CD14-positive monocyte (primary cell): Measurements from ENCODE around the gene TMEM18. TPM values are rescaled to one million over a fixed set of nuclear protein-coding genes. Genes with fewer than 3 reads are reported as not detected.

ENCODE experiments used
- DNase-seq, 3 donors: peaks; one replicate each; pipeline ENCODE4 v3.0.0-alpha.2; 2011 to 2022
- H2AFZ ChIP-seq: 2 replicates; pipeline ENCODE4 v1.6.0; 2012; ENCODE audit warnings: mild to moderate bottlenecking, low read depth, low read length, inconsistent platforms; ENCODE audit not compliant: insufficient read depth, poor library complexity, severe bottlenecking
- H3K27ac ChIP-seq, 2 donors: 1 replicate in 1 of 2; 2 replicates in 1 of 2; pipeline ENCODE4 v1.5.1; 2012 to 2013; ENCODE audit warnings: low read length in 2 of 2, control low read depth in 1 of 2, inconsistent platforms in 1 of 2, low read depth in 1 of 2, mild to moderate bottlenecking in 1 of 2
- H3K27me3 ChIP-seq, 2 donors: one replicate each; pipeline versions ENCODE4 v1.6.0 to v1.6.1; 2011 to 2013; ENCODE audit warnings: low read length in 2 of 2; ENCODE audit not compliant: control insufficient read depth in 2 of 2, insufficient read depth in 2 of 2
- H3K36me3 ChIP-seq, 2 donors: replicated peaks in 1 of 2; 1 replicate in 1 of 2; 2 replicates in 1 of 2; pipeline versions ENCODE4 v1.5.1 to v1.6.1; 2012 to 2013; ENCODE audit warnings: low read length in 2 of 2, control low read depth in 1 of 2, inconsistent platforms in 1 of 2, mild to moderate bottlenecking in 1 of 2; ENCODE audit not compliant: insufficient read depth in 2 of 2, control insufficient read depth in 1 of 2
- H3K4me1 ChIP-seq, 2 donors: 1 replicate in 1 of 2; 2 replicates in 1 of 2; pipeline versions ENCODE4 v1.5.1 to v1.6.1; 2012 to 2013; ENCODE audit warnings: low read length in 2 of 2, control low read depth in 1 of 2, inconsistent platforms in 1 of 2, mild to moderate bottlenecking in 1 of 2, moderate library complexity in 1 of 2; ENCODE audit not compliant: insufficient read depth in 2 of 2, control insufficient read depth in 1 of 2
- H3K4me2 ChIP-seq: replicated peaks from 2 replicates; pipeline ENCODE3; 2012; ENCODE audit warnings: low read length, moderate library complexity, mild to moderate bottlenecking; ENCODE audit not compliant: poor library complexity, severe bottlenecking; ENCODE audit errors: extremely low read depth
- H3K4me3 ChIP-seq, 3 experiments: fragments of 200-600 bp in 1 of 3; sonication (generic) in 1 of 3; replicated peaks in 1 of 3; 1 replicate in 2 of 3; 2 replicates in 1 of 3; pipeline ENCODE4 v1.5.1; 2011 to 2013; ENCODE audit warnings: low read length in 3 of 3, mild to moderate bottlenecking in 3 of 3, control low read depth in 2 of 3, low read depth in 2 of 3, inconsistent platforms in 1 of 3, moderate library complexity in 1 of 3
- H3K79me2 ChIP-seq: 2 replicates; pipeline ENCODE4 v1.6.0; 2012; ENCODE audit warnings: mild to moderate bottlenecking, control low read depth, inconsistent platforms, low read length, moderate library complexity; ENCODE audit not compliant: insufficient read depth
- H3K9ac ChIP-seq: 2 replicates; pipeline ENCODE4 v1.6.0; 2017; ENCODE audit warnings: low read length, mild to moderate bottlenecking; ENCODE audit not compliant: insufficient read depth, poor library complexity, severe bottlenecking
- H3K9me3 ChIP-seq, 2 donors: replicated peaks in 1 of 2; 1 replicate in 1 of 2; 2 replicates in 1 of 2; pipeline versions ENCODE4 v1.5.1 to v1.6.1; 2012 to 2013; ENCODE audit warnings: low read length in 2 of 2, control low read depth in 1 of 2; ENCODE audit not compliant: control insufficient read depth in 1 of 2, insufficient read depth in 1 of 2
- H4K20me1 ChIP-seq: 2 replicates; pipeline ENCODE4 v1.6.0; 2012; ENCODE audit warnings: mild to moderate bottlenecking, low read length, control low read depth, moderate library complexity; ENCODE audit not compliant: insufficient read depth
- H3K27ac Mint-ChIP-seq, 7 donors: one replicate each; pipeline ENCODE4 v1.8.0; 2020; ENCODE audit warnings: mild to moderate bottlenecking in 7 of 7, mixed read lengths in 7 of 7, moderate library complexity in 6 of 7, inconsistent platforms in 2 of 7
- H3K27me3 Mint-ChIP-seq, 3 donors: one replicate each; pipeline ENCODE4 v1.8.0; 2021 to 2022; ENCODE audit warnings: low read depth in 3 of 3, mild to moderate bottlenecking in 3 of 3, mixed read lengths in 3 of 3, moderate library complexity in 3 of 3, inconsistent platforms in 1 of 3
- H3K36me3 Mint-ChIP-seq, 2 donors: one replicate each; pipeline ENCODE4 v1.8.0; 2020; ENCODE audit warnings: mixed read lengths in 2 of 2, inconsistent platforms in 1 of 2, mild to moderate bottlenecking in 1 of 2
- H3K4me1 Mint-ChIP-seq: one replicate; pipeline ENCODE4 v1.8.0; 2020; ENCODE audit warnings: mild to moderate bottlenecking, mixed read lengths
- H3K4me3 Mint-ChIP-seq, 2 donors: one replicate each; pipeline ENCODE4 v1.8.0; 2020; ENCODE audit warnings: mild to moderate bottlenecking in 2 of 2, mixed read lengths in 2 of 2, moderate library complexity in 1 of 2
- H3K9me3 Mint-ChIP-seq, 7 donors: one replicate each; pipeline ENCODE4 v1.8.0; 2020 to 2022; ENCODE audit warnings: mixed read lengths in 7 of 7, mild to moderate bottlenecking in 6 of 7, moderate library complexity in 6 of 7, inconsistent platforms in 2 of 7
- WGBS: methylation state at CpG from one replicate; pipeline ENCODE4 v1.1.5; 2013; ENCODE audit warnings: missing lambda C conversion rate; ENCODE audit not compliant: insufficient coverage; 5-methylcytosine and 5-hydroxymethylcytosine counted together
- intact Hi-C, 2 donors: fragments of 100-400 bp; cut with micrococcal nuclease; formaldehyde crosslinking; loops; one replicate each; pipeline versions ENCODE4 v1.15.0 to v1.15.1; 2023
- polyA plus RNA-seq, 3 donors: library from polyadenylated mRNA; depleted of rRNA in 1 of 3; unstranded in 2 of 3; stranded (reverse) in 1 of 3; fragments of 300-500 nt in 2 of 3; fragments of >200 nt in 1 of 3; fragmentation: Illumina TruSeq in 2 of 3; gene quantifications; 1 replicate in 2 of 3; 2 replicates in 1 of 3; pipeline ENCODE4 v1.2.3, GENCODE V29; 2012 to 2021
- TF ChIP-seq, protein P1 (sequence below): fragments of 200-600 bp; IDR thresholded peaks from one replicate; pipeline ENCODE4 v1.8.0; 2022; ENCODE audit warnings: antibody characterized with exemption, mild to moderate bottlenecking

The TMEM18 gene
- polyA plus RNA-seq, 3 donors = 9.3 to 23.5 (median 21.8) TPM

DNA sequence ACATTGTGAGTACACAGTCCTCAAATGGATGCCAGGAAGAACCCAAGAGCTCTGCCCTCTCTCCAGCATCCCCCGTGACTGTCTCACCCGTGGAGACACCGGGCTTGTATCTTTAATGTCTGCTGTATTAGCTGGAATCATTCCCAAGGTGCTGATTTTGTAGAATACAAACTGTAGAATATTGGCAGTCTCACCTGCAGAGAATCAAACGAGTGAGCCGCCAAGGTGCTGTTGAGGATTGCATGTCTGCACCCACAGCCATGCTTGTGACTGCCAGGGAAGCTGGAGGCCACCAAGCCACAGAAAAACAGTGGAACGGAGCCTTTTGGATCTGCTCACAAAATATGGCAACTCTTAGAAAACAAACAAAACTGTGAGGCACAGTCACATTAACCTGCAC is 37.5 kb downstream of the TMEM18 start:
- 100% methylated on average over 4 of the region's 6 CpGs for WGBS
- H3K4me1 ChIP-seq = peaks cover 5 to 12% of the 10 kb centered on the region in 2 donors
- H4K20me1 ChIP-seq = no peaks in the 10 kb centered on the region
- no peaks in the 10 kb centered on the region for H3K9me3 ChIP-seq
- no peak overlapping the region for H3K4me2 ChIP-seq
- H2AFZ ChIP-seq = no peak overlapping the region
- DNase-seq = no peak
- Mint-ChIP-seq H3K36me3 (no peaks in the 10 kb centered on the region), H3K27ac (no peak overlapping the region), H3K4me1 (peaks cover 7% of the 10 kb centered on the region), H3K9me3 (no peaks in the 10 kb centered on the region), H3K4me3 (no peak overlapping the region), H3K27me3 (peaks cover 3 to 15% (median 4%) of the 10 kb centered on the region in 3 donors)
- TF ChIP-seq, protein P1, sequence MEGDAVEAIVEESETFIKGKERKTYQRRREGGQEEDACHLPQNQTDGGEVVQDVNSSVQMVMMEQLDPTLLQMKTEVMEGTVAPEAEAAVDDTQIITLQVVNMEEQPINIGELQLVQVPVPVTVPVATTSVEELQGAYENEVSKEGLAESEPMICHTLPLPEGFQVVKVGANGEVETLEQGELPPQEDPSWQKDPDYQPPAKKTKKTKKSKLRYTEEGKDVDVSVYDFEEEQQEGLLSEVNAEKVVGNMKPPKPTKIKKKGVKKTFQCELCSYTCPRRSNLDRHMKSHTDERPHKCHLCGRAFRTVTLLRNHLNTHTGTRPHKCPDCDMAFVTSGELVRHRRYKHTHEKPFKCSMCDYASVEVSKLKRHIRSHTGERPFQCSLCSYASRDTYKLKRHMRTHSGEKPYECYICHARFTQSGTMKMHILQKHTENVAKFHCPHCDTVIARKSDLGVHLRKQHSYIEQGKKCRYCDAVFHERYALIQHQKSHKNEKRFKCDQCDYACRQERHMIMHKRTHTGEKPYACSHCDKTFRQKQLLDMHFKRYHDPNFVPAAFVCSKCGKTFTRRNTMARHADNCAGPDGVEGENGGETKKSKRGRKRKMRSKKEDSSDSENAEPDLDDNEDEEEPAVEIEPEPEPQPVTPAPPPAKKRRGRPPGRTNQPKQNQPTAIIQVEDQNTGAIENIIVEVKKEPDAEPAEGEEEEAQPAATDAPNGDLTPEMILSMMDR = no peak
- H3K36me3 ChIP-seq = no peaks in the 10 kb centered on the region
- peaks cover 0 to 6% of the 10 kb centered on the region in 2 donors for H3K27me3 ChIP-seq
- H3K79me2 ChIP-seq = no peaks in the 10 kb centered on the region
- no peak overlapping the region for H3K4me3 ChIP-seq
- H3K27ac ChIP-seq = no peak overlapping the region
- intact Hi-C loops = no loop called here
- H3K9ac ChIP-seq = no peak overlapping the region

DNA sequence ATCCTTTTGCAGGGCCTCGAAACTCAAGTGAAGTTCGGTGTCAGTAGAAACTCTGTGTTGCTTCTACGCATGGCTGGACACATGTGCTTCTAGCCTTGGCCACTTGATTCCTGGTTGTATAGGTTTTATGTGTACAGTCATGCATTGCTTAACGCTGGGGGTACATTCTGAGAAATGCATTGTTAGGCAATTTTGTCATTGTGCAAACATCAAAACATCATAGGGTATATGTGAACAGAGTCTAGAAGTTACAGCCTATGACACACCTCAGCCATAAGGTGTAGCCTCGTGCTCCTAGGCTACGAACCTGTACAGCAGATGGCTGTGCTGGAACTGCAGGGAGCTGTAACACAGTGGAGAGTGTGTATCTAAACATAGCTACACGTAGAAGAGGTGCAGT is 39.4 kb downstream of the TMEM18 start:
- no peak overlapping the region for H3K27ac Mint-ChIP-seq
- no peaks in the 10 kb centered on the region for H3K9me3 ChIP-seq
- H3K79me2 ChIP-seq = no peaks in the 10 kb centered on the region
- peaks cover 3 to 12% (median 7%) of the 10 kb centered on the region in 3 donors for H3K27me3 Mint-ChIP-seq
- H3K36me3 Mint-ChIP-seq = no peaks in the 10 kb centered on the region
- no peak overlapping the region for H3K4me2 ChIP-seq
- no peaks in the 10 kb centered on the region for H3K36me3 ChIP-seq
- no peaks in the 10 kb centered on the region for H4K20me1 ChIP-seq
- no peak for DNase-seq
- intact Hi-C loops = no loop called here
- H3K4me1 ChIP-seq = peaks cover 5 to 12% of the 10 kb centered on the region in 2 donors
- H3K27ac ChIP-seq = no peak overlapping the region
- no peak overlapping the region for H3K9ac ChIP-seq
- TF ChIP-seq, protein P1 = no peak
- H3K4me1 Mint-ChIP-seq = peaks cover 7% of the 10 kb centered on the region
- 76% methylated on average over 6 of the region's 7 CpGs for WGBS
- no peak overlapping the region for H2AFZ ChIP-seq
- no peaks in the 10 kb centered on the region for H3K9me3 Mint-ChIP-seq
- H3K27me3 ChIP-seq = peaks cover 0 to 6% of the 10 kb centered on the region in 2 donors
- H3K4me3 ChIP-seq = no peak overlapping the region
- no peak overlapping the region for H3K4me3 Mint-ChIP-seq
